OCI-LY3 (cell line): ENCODE results near the gene ZBTB42.

Source experiments
- CTCF ChIP-seq: fragments of 200-600, 300-600 bp; sonication (generic); IDR thresholded peaks from 2 replicates; pipeline ENCODE4 v1.5.1; 2014; ENCODE audit warnings: antibody characterized with exemption, low read length, low read depth
- EZH2phosphoT487 ChIP-seq: fragments of 200-600 bp; shearing (Covaris generic); IDR thresholded peaks from 2 replicates; pipeline ENCODE4 v1.6.1; 2018; ENCODE audit warnings: antibody characterized with exemption, mixed run types, low read depth

GRCh38 chr14:104752735-104753527, 48.0 kb upstream of the ZBTB42 start, which contains the start of gene SIVA1:
- no peak for TF ChIP-seq CTCF
- TF ChIP-seq EZH2phosphoT487 = no peak
